ENCODE measurements around the gene B4GALT5. TPM values are rescaled to one million over a fixed set of nuclear protein-coding genes. Genes with fewer than 3 reads are reported as not detected.
"Not testable (repeated sequence)": the region's sequence is repeated elsewhere in the genome, so short reads cannot be mapped to it uniquely, and the experiment has no call there.

B4GALT5 gene
- total RNA-seq, 1 experiment from 2014 or later: 92.5 TPM

- ATAC-seq: no peak
- Histone ChIP-seq H3K4me3 (replicated peaks in 1 of 2; ENCODE audit: low read depth in 1 of 2, low read length in 2 of 2) (no peak overlapping the region), H2AFZ (ENCODE audit: low read depth, low read length, poor library complexity, severe bottlenecking) (no peak overlapping the region), H3K36me3 (ENCODE audit: control insufficient read depth in 1 of 2, insufficient read depth in 2 of 2, low read length in 2 of 2) (no peaks in the 10 kb centered on the region), H3K4me1 (ENCODE audit: control insufficient read depth in 1 of 2, insufficient read depth in 2 of 2, low read length in 2 of 2) (peaks cover 23 to 45% of the 10 kb centered on the region in 2 experiments), H3K27me3 (ENCODE audit: insufficient read depth, low read length) (no peaks in the 10 kb centered on the region), H4K20me1 (ENCODE audit: insufficient read depth) (peaks cover 23% of the 10 kb centered on the region; the same call in 1 of the 2 replicates), H3K9ac (ENCODE audit: low read length) (no peak overlapping the region), H3K4me2 (ENCODE audit: low read length) (no peak overlapping the region), H3K9me3 (ENCODE audit: control insufficient read depth in 1 of 2, insufficient read depth in 1 of 2, low read depth in 1 of 2, low read length in 2 of 2) (no peaks in the 10 kb centered on the region), H3K9me2 (ENCODE audit: insufficient read depth) (no peaks in the 10 kb centered on the region), H3K27ac (ENCODE audit: low read depth, low read length) (no peak overlapping the region), H3K79me2 (ENCODE audit: insufficient read depth, low read length) (peaks cover 97% of the 10 kb centered on the region)
- CTCF ChIA-PET: no interaction called here
- POLR2A ChIA-PET: no interaction called here
- DNase-seq (ENCODE audit: low read depth, low spot score): no peak
- no peak for TF ChIP-seq JUND (IDR thresholded peaks at IDR 0.05)
- no peak for TF ChIP-seq ATF3 (IDR thresholded peaks at IDR 0.05)
- no peak for TF ChIP-seq REST (IDR thresholded peaks at IDR 0.05; ENCODE audit: low read depth)
- TF ChIP-seq CTCF (IDR thresholded peaks at IDR 0.05 in 2 of 3, conservative IDR thresholded peaks at IDR 0.05 in 1 of 3; ENCODE audit: borderline replicate concordance in 1 of 3, insufficient read depth in 1 of 3, low read depth in 2 of 3, low read length in 2 of 3): no peak
- no peak for TF ChIP-seq EZH2phosphoT487 (IDR thresholded peaks at IDR 0.05; ENCODE audit: borderline replicate concordance)
- no peak for TF ChIP-seq CEBPB (IDR thresholded peaks at IDR 0.05; ENCODE audit: low read depth)
- TF ChIP-seq SRF (IDR thresholded peaks at IDR 0.05; ENCODE audit: low read depth): no peak
- no TSS peak for BruUV-seq (replicated peaks)
- RAD21 ChIA-PET (ENCODE audit: low non-redundant PET in 1 of 2, low total read pairs in 2 of 2, uncharacterized antibody in 2 of 2, unreplicated experiment in 2 of 2): interaction anchor here in 1 of 2 experiments (0.6 kb wide), 1 partner anchor 28 kb away, joined by 3 read pairs; no protein-coding TSS in a partner anchor
- intact Hi-C loops (cut with micrococcal nuclease): loop anchor here (5.0 kb wide), 1 partner anchor 32 kb away; no protein-coding TSS in a partner anchor
Measured at GRCh38 chr20:49669601-49670189, 44.0 kb downstream of the B4GALT5 start.

- RAD21 ChIA-PET (ENCODE audit: low non-redundant PET in 1 of 2, low total read pairs in 2 of 2, uncharacterized antibody in 2 of 2, unreplicated experiment in 2 of 2): interaction anchor here in 1 of 2 experiments (0.8 kb wide), 1 partner anchor 30 kb away, joined by 3 read pairs; no protein-coding TSS in a partner anchor
- peaks cover 23% of the 10 kb centered on the region; the same call in 1 of the 2 replicates for H4K20me1 ChIP-seq (ENCODE audit: insufficient read depth)
- H2AFZ ChIP-seq (ENCODE audit: low read depth, low read length, poor library complexity, severe bottlenecking); H3K9ac ChIP-seq (ENCODE audit: low read length); H3K9me2 ChIP-seq (ENCODE audit: insufficient read depth); DNase-seq (ENCODE audit: low read depth, low spot score); ATAC-seq; H3K4me2 ChIP-seq (ENCODE audit: low read length); H3K27me3 ChIP-seq (ENCODE audit: insufficient read depth, low read length); POLR2A ChIA-PET; intact Hi-C loops (cut with micrococcal nuclease); H3K27ac ChIP-seq (ENCODE audit: low read depth, low read length); CTCF ChIA-PET; H3K4me3 ChIP-seq (replicated peaks in 1 of 2; ENCODE audit: low read depth in 1 of 2, low read length in 2 of 2); BruUV-seq (replicated peaks); H3K36me3 ChIP-seq (ENCODE audit: control insufficient read depth in 1 of 2, insufficient read depth in 2 of 2, low read length in 2 of 2); H3K9me3 ChIP-seq (ENCODE audit: control insufficient read depth in 1 of 2, insufficient read depth in 1 of 2, low read depth in 1 of 2, low read length in 2 of 2): not testable (repeated sequence)
- H3K4me1 ChIP-seq (ENCODE audit: control insufficient read depth in 1 of 2, insufficient read depth in 2 of 2, low read length in 2 of 2): peaks cover 16 to 38% of the 10 kb centered on the region in 2 experiments
- peaks cover 97% of the 10 kb centered on the region for H3K79me2 ChIP-seq (ENCODE audit: insufficient read depth, low read length)
Measured at GRCh38 chr20:49668878-49669195, 44.8 kb downstream of the B4GALT5 start.
